Dendritic cell treated with granulocyte-macrophage colony-stimulating factor and Interleukin-4, amounts not matched to agents 40 ng/mL and 50 ng/mL, for 4 days (primary cell): ENCODE measurements around the gene SOAT2.
A peak's percentile ranks its signal among the peaks of the same experiment; 100 is the strongest.

Experiments
- H3K27ac Mint-ChIP-seq: one replicate; pipeline ENCODE4 v1.8.0; 2022; ENCODE audit warnings: mild to moderate bottlenecking, mixed read lengths
- H3K27me3 Mint-ChIP-seq: one replicate; pipeline ENCODE4 v1.8.0; 2022; ENCODE audit warnings: mild to moderate bottlenecking, mixed read lengths
- H3K36me3 Mint-ChIP-seq: one replicate; pipeline ENCODE4 v1.8.0; 2022; ENCODE audit warnings: low read depth, mixed read lengths
- H3K4me1 Mint-ChIP-seq: one replicate; pipeline ENCODE4 v1.8.0; 2022; ENCODE audit warnings: low read depth, mixed read lengths
- H3K4me3 Mint-ChIP-seq: one replicate; pipeline ENCODE4 v1.8.0; 2022; ENCODE audit warnings: mild to moderate bottlenecking, moderate library complexity, mixed read lengths
- H3K9me3 Mint-ChIP-seq: one replicate; pipeline ENCODE4 v1.8.0; 2022; ENCODE audit warnings: mixed read lengths
- intact Hi-C: fragments of 100-400 bp; cut with micrococcal nuclease; formaldehyde crosslinking; loops from one replicate; pipeline ENCODE4 v1.15.0; 2022

Gene SOAT2

DNA sequence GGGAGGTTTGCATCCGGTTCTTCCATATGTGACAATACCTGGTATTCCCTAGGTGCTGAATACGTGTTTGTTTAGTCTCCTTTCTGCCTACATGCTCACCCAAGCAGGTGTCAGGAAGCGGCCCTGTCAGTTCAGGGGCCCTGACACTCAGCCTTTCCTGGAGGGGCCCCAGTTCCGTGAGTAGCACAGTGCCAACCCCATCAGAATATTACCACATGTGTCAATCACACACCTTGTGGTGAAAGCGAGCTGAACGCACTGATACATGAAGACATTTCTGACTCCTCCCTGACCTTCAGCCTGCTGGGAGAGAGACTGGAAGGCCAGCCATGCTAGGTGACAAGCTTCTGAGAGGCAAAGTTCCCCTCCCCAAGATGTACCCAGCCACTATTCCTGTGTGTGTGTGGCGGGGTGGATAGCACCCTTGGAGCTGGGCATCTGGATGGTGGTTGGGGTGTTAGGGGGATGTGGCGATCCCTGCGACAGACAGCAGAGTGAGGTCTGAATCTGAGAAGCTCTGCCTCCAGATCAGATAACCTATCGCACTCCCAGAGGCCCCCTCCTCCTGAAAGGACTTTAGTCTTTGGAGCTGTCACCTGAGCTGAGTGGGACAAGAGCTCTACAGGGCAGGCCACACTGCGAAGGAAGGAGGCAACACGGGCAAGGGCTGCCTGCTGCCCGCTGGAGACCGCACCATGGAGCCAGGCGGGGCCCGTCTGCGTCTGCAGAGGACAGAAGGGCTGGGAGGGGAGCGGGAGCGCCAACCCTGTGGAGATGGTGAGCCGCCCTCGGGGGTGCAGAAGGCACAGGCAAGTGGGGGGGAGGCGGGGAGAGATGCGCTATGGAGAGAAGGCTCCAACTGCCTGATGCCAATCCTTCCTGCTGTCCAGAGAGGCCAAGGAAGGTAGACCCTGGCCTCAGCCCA, at the start of gene SOAT2:
TSS of gene SOAT2 (plus strand) at position 604 of the 925 bp plus-strand sequence. CDS start at position 696, 92 bp downstream.
- Mint-ChIP-seq H3K4me3 (no peak within 1 kb of the TSS), H3K9me3 (no peaks in the 10 kb centered on the region), H3K4me1 (peaks cover 49% of the 10 kb centered on the region), H3K36me3 (no peaks in the 10 kb centered on the region), H3K27me3 (peaks cover 13% of the 10 kb centered on the region), H3K27ac (peak within 1 kb of the TSS; percentile 82)
- intact Hi-C loops: no loop called here

GRCh38 chr12:53054112-53054878, 49.0 kb upstream of the SOAT2 start:
- H3K27ac Mint-ChIP-seq: peak overlapping the region; percentile 64
- H3K27me3 Mint-ChIP-seq: peaks cover 33% of the 10 kb centered on the region
- no peaks in the 10 kb centered on the region for H3K36me3 Mint-ChIP-seq
- peaks cover 21% of the 10 kb centered on the region for H3K4me1 Mint-ChIP-seq
- H3K9me3 Mint-ChIP-seq: no peaks in the 10 kb centered on the region
- peak overlapping the region; percentile 87 for H3K4me3 Mint-ChIP-seq
- intact Hi-C loops: no loop called here

- no peak overlapping the region for H3K27ac Mint-ChIP-seq
- H3K27me3 Mint-ChIP-seq: peaks cover 36% of the 10 kb centered on the region
- H3K4me1 Mint-ChIP-seq: peaks cover 21% of the 10 kb centered on the region
- H3K36me3 Mint-ChIP-seq: no peaks in the 10 kb centered on the region
- intact Hi-C loops: no loop called here
- no peaks in the 10 kb centered on the region for H3K9me3 Mint-ChIP-seq
- H3K4me3 Mint-ChIP-seq: no peak overlapping the region
These were observed 47.6 kb upstream of the SOAT2 start for GRCh38 chr12:53055471-53056266.

DNA sequence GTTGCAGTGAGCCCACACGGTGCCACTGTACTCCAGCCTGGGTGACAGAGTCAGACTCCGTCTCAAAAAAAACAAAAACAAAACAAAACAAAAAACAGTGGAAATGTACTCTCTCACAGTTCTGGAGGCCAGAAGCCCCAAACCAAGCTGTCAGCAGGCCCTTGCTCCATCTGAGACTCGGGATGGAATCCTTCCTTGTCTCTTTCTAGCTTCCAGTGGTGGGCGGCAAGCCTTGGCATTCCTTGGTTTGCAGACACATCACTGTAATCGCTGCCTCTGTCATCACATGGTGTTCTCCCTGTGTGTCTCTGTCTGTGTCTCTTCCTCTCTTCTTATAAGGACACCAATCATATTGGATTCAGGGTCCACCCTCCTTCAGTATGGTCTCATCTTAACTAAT, 47.0 kb upstream of the SOAT2 start:
- peaks cover 36% of the 10 kb centered on the region for H3K27me3 Mint-ChIP-seq
- H3K9me3 Mint-ChIP-seq: no peaks in the 10 kb centered on the region
- H3K4me3 Mint-ChIP-seq: no peak overlapping the region
- intact Hi-C loops: no loop called here
- no peak overlapping the region for H3K27ac Mint-ChIP-seq
- H3K4me1 Mint-ChIP-seq: peaks cover 18% of the 10 kb centered on the region
- H3K36me3 Mint-ChIP-seq: no peaks in the 10 kb centered on the region

- H3K27me3 Mint-ChIP-seq: peaks cover 40% of the 10 kb centered on the region
- intact Hi-C loops: no loop called here
- no peaks in the 10 kb centered on the region for H3K9me3 Mint-ChIP-seq
- H3K4me1 Mint-ChIP-seq: peaks cover 16% of the 10 kb centered on the region
- H3K36me3 Mint-ChIP-seq: no peaks in the 10 kb centered on the region
- no peak overlapping the region for H3K27ac Mint-ChIP-seq
- no peak overlapping the region for H3K4me3 Mint-ChIP-seq
These were observed 46.4 kb upstream of the SOAT2 start for GRCh38 chr12:53056901-53057300.

DNA sequence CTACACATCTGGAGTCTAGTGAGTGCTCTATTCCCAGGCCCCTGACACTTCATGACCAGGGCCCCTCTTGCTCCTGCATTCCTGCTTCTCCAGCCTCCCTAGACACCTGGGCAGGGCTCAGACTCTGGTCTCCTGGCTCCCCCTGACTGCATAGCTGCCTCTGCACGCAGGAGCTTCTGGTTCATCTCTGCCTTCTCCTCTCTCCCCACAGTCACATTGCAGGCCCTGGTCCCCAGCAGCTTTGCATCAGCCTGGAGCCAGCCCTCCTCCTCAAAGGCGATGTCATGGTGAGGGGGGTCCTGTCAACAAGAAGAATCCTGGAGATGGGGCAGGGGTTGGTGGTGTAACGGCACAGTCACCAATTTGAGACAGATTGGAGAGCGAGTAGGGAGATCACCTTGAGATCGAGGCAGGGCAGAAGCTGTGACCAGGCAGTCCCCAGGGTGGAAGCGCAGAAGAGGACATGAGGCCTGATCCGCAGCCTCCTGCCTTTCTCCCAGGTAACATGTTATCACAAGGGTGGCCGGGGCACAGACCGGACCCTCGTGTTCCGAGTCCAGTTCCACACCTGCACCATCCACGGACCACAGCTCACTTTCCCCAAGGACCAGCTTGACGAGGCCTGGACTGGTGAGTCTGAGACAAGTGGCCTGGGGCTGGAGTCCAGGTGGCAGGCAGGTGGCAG, 45.3 kb upstream of the SOAT2 start:
- no peak overlapping the region for H3K27ac Mint-ChIP-seq
- H3K36me3 Mint-ChIP-seq: peaks cover under 1% of the 10 kb centered on the region
- no peaks in the 10 kb centered on the region for H3K9me3 Mint-ChIP-seq
- peaks cover 11% of the 10 kb centered on the region for H3K4me1 Mint-ChIP-seq
- peaks cover 38% of the 10 kb centered on the region for H3K27me3 Mint-ChIP-seq
- intact Hi-C loops: no loop called here
- H3K4me3 Mint-ChIP-seq: no peak overlapping the region

GRCh38 chr12:53058674-53059433, 44.4 kb upstream of the SOAT2 start:
- Mint-ChIP-seq H3K4me3 (no peak overlapping the region), H3K4me1 (peaks cover 5% of the 10 kb centered on the region), H3K36me3 (peaks cover 9% of the 10 kb centered on the region), H3K27ac (no peak overlapping the region), H3K27me3 (peaks cover 38% of the 10 kb centered on the region), H3K9me3 (no peaks in the 10 kb centered on the region)
- intact Hi-C loops: no loop called here

DNA sequence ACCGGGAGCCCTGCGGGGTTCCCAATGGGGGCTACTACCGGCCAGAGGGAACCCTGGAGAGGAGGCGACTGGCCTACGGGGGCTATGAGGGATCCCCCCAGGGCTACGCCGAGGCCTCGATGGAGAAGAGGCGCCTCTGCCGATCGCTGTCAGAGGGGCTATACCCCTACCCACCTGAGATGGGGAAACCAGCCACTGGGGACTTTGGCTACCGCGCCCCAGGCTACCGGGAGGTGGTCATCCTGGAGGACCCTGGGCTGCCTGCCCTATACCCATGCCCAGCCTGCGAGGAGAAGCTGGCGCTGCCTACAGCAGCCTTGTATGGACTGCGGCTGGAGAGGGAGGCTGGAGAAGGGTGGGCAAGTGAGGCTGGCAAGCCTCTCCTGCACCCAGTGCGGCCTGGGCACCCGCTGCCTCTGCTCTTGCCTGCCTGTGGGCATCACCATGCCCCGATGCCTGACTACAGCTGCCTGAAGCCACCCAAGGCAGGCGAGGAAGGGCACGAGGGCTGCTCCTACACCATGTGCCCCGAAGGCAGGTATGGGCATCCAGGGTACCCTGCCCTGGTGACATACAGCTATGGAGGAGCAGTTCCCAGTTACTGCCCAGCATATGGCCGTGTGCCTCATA, 43.7 kb upstream of the SOAT2 start:
- no peaks in the 10 kb centered on the region for H3K4me1 Mint-ChIP-seq
- peaks cover 16% of the 10 kb centered on the region for H3K36me3 Mint-ChIP-seq
- H3K27me3 Mint-ChIP-seq: peaks cover 34% of the 10 kb centered on the region
- no peak overlapping the region for H3K4me3 Mint-ChIP-seq
- no peaks in the 10 kb centered on the region for H3K9me3 Mint-ChIP-seq
- intact Hi-C loops: no loop called here
- no peak overlapping the region for H3K27ac Mint-ChIP-seq

GRCh38 chr12:53060064-53060720, 43.1 kb upstream of the SOAT2 start:
- H3K36me3 Mint-ChIP-seq: peaks cover 23% of the 10 kb centered on the region
- no peak overlapping the region for H3K4me3 Mint-ChIP-seq
- intact Hi-C loops: no loop called here
- H3K9me3 Mint-ChIP-seq: no peaks in the 10 kb centered on the region
- H3K4me1 Mint-ChIP-seq: no peaks in the 10 kb centered on the region
- no peak overlapping the region for H3K27ac Mint-ChIP-seq
- H3K27me3 Mint-ChIP-seq: peaks cover 34% of the 10 kb centered on the region

- peaks cover 29% of the 10 kb centered on the region for H3K36me3 Mint-ChIP-seq
These were observed 42.5 kb upstream of the SOAT2 start for GRCh38 chr12:53060721-53061276.

DNA sequence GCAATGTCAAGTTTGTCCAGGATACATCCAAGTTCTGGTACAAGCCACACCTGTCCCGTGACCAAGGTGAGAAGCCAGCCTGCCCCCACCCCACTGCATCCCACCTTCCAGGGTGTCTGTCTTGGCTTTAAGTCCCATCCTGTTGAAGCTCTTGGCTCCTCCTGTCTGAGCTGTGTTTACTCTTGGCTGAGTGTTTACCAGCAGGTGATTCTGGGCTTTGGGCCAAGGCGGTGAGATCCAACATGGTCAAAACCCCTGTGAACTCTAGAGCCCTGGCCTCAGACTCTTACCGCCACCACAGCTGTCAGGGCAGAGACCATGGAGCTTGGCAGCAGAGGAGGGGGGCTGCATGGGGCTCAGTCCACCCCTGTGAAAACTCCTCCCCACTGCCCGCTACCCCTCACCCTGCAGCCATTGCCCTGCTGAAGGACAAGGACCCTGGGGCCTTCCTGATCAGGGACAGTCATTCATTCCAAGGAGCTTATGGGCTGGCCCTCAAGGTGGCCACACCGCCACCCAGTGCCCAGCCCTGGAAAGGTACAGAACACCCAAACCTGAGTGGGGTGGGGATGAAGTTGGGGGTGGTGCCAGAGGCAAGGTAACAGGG, 41.8 kb upstream of the SOAT2 start:
- Mint-ChIP-seq H3K36me3 (peaks cover 36% of the 10 kb centered on the region), H3K27me3 (peaks cover 29% of the 10 kb centered on the region), H3K4me3 (no peak overlapping the region), H3K4me1 (peaks cover 8% of the 10 kb centered on the region), H3K27ac (peak overlapping the region; percentile 14), H3K9me3 (no peaks in the 10 kb centered on the region)
- intact Hi-C loops: no loop called here

More at GRCh38 chr12:53060721-53061276, 42.5 kb upstream of the SOAT2 start:
- intact Hi-C loops: no loop called here
- Mint-ChIP-seq H3K4me1 (peaks cover under 1% of the 10 kb centered on the region), H3K27me3 (peaks cover 29% of the 10 kb centered on the region), H3K27ac (no peak overlapping the region), H3K4me3 (no peak overlapping the region), H3K9me3 (no peaks in the 10 kb centered on the region)
